ENCODE data around the gene APRT. TPM values are rescaled to one million over a fixed set of nuclear protein-coding genes. Genes with fewer than 3 reads are reported as not detected.
"Not testable (repeated sequence)": the region's sequence is repeated elsewhere in the genome, so short reads cannot be mapped to it uniquely, and the experiment has no call there.

APRT gene
- total RNA-seq, 1 donor: 73.8 TPM

DNA sequence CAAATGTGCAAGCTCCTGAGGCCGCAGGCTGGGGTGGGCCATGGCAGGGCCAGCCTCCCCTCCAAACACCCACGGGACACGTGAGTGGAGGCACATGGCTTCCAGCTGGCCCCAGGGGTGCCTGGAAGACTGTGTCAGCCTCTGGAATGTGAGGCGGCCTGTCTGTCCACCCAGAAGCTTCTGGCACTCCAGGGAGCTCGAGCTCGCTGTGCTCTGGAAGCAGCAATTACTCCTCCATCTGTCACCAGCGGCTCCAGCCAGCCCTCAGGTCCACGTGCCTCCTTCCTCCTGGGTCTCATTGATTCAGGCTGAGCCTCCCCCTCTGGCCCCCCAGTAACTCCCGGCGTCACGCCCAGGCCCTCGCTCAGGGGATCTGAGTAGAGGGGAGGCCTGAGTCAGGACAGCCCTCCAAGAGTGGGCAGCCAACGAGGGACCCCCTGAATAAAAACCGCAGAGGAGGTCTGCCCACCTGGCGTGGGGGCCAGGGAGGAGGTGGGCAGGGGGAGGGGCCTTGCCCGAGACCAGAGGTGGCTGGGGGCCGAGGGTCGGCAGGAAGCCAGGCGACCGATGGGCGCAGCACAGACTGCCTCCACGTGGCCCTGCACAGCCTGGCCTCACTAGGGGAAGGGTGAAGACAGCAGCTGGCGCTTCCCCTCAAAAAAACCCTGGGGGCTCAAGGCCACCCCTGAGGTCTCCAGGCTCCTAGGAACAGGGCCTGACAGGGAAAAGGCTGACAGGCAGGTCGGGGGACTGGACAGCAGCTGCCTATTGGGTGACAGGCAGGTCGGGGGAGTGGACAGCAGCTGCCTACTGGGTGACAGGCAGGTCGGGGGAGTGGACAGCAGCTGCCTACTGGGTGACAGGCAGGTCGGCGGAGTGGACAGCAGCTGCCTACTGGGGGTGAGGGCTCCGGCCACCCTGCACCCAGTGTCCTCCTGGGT is 38.6 kb downstream of the APRT start:
- no peak for TF ChIP-seq CTCF (IDR thresholded peaks at IDR 0.05; ENCODE audit: insufficient read depth, low read length)
- peak; percentile 86 for DNase-seq (ENCODE audit: low read depth)
- no peak overlapping the region for H3K4me3 ChIP-seq (ENCODE audit: low read depth, low read length)

DNA sequence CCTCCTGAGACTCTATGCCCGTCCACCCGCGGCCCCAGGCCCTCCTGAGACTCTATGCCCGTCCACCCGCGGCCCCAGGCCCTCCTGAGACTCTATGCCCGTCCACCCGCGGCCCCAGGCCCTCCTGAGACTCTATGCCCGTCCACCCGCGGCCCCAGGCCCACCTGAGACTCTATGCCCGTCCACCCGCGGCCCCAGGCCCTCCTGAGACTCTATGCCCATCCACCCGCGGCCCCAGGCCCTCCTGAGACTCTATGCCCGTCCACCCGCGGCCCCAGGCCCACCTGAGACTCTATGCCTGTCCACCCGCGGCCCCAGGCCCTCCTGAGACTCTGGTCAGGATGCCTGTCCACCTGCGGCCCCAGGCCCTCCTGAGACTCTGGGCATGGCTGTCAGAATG is 39.9 kb downstream of the APRT start:
- DNase-seq (ENCODE audit: low read depth); H3K4me3 ChIP-seq (ENCODE audit: low read depth, low read length): not testable (repeated sequence)

DNA sequence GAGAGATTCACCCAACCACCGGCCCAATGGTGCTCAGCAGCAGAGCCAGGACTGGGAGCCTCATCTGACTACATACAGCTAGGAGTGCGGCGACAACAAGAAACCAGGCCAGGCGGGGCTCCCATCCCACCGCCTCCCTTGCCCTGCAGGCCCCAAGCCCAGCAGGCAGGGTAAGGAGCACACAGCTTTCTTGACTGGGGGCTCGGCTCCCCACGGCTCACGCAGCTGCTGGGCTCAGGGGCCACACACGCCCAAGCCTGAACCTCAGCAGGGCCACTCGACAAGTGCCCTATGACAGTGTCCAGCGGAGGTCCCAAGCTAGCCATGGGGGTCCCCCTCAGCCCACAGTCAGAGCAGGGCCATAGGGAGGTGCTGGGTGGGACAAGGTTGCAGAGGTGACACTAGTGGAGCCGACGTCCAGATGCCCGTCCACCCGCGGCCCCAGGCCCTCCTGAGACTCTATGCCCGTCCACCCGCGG is 40.4 kb downstream of the APRT start:
- TF ChIP-seq CTCF (IDR thresholded peaks at IDR 0.05; ENCODE audit: insufficient read depth, low read length): no peak
- DNase-seq (ENCODE audit: low read depth): no peak
- H3K4me3 ChIP-seq (ENCODE audit: low read depth, low read length): no peak overlapping the region

DNA sequence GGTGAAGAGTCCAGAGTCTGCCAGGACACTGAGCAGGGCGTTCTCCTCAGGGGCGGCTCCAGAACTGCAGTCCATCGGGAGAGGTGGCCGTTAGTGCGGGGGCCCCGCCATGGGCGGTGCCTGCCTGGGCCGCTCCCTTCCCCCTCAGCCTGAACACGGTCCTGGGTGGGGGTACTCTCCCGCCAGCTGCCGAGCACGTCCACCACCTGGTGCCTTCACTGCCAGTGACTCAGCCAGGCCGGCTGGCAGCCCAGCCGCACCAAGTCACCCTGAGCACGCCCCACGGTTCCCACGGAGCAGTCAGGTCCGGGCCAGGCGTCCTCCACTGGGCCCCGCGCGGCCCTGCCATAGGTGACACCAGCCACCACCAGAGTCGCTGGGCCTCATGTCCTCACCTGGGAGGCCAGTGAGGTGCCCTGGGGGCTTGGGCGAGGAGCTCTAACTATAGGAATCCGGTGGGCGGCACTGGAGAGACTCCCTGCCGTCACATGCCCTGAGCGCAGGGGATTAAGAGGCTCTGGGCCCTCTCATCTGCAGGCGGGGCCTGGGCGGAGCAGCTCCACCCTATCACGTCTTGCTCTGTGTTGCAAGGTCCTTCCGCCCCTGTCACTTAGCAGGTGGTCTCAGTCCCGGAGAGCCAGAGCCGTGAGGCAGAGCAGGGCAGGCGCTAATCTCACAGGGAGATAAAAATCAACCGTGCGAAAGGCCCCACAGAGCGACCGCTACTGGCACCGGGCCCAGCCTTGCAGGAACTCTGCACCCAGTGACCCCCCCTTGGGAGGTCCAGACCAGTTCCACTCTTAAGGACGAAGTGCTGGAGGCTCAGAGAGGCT is 41.1 kb downstream of the APRT start:
- H3K4me3 ChIP-seq (ENCODE audit: low read depth, low read length): no peak overlapping the region
- TF ChIP-seq CTCF (IDR thresholded peaks at IDR 0.05; ENCODE audit: insufficient read depth, low read length): no peak
- DNase-seq (ENCODE audit: low read depth): no peak

- no peak overlapping the region for H3K4me3 ChIP-seq (ENCODE audit: low read depth, low read length)
- no peak for TF ChIP-seq CTCF (IDR thresholded peaks at IDR 0.05; ENCODE audit: insufficient read depth, low read length)
- DNase-seq (ENCODE audit: low read depth): no peak
Observed at GRCh38 chr16:88769617-88770460, 41.9 kb downstream of the APRT start.

DNA sequence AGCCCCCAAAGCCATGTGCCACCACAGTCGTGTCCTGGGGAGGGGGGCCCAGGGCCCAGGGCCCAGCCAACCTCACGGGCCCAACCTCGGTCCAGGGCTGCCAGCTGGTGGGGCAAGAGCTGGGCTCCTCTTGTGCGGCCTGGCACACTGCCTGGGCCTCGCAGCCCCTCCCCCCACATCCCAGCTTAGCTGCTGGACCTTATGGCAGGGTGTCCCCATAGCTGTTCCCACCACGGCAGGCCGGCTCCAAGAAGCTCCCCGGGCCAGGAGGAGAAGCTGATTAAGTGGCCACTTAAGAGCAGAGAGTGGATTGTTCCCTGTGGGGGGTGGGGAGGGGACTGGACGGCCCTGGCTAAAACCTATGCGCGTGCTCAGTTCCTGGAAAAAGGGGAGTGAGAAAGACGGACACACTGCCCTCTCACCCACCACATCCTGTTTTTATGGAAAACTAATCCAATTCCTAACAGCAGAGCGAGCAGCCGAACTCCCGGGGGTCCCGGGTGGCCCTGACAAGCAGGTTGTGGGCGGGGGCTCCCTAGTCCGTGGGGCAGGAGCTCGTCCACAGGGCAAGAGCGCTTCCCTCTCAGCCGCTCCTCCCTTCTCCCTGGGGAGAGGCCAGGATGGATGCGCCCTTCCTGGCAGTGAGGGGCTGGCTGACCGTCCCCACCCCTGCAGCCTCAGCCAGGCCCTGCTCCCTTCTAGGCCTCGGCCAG is 43.5 kb downstream of the APRT start:
- H3K4me3 ChIP-seq (ENCODE audit: low read depth, low read length): no peak overlapping the region

More for the DNA sequence above, 43.5 kb downstream of the APRT start:
- TF ChIP-seq CTCF (IDR thresholded peaks at IDR 0.05; ENCODE audit: insufficient read depth, low read length): no peak
- peak; percentile 69 for DNase-seq (ENCODE audit: low read depth)

Measured in fibroblast of the aortic adventitia (primary cell).